GM23338 (cell line): ENCODE results near the gene ZGLP1.

ENCODE experiments used
- CREB1 ChIP-seq: fragments of 250-450 bp; sonication (Bioruptor Pico); IDR thresholded peaks from 2 replicates; pipeline ENCODE4 v1.5.0; 2020; ENCODE audit warnings: low read depth, mild to moderate bottlenecking, moderate library complexity
- CTCF ChIP-seq, 2 experiments: fragments of 200-600 bp in 1 of 2; sonication (generic) in 1 of 2; conservative IDR thresholded peaks; 2 replicates each; pipeline versions ENCODE4 v1.5.1 to v1.6.1; 2016 to 2017; ENCODE audit warnings: antibody characterized with exemption in 2 of 2, low read depth in 2 of 2, mild to moderate bottlenecking in 2 of 2, moderate library complexity in 1 of 2
- EZH2 ChIP-seq: fragments of 200-600 bp; sonication (generic); IDR thresholded peaks from one replicate; pipeline ENCODE4 v1.8.0; 2017; ENCODE audit warnings: antibody characterized with exemption, mild to moderate bottlenecking, low read depth; ENCODE audit not compliant: unreplicated experiment
- EZH2phosphoT487 ChIP-seq: fragments of 200-600 bp; sonication (generic); IDR thresholded peaks from one replicate; pipeline ENCODE4 v1.8.1; 2018; ENCODE audit warnings: antibody characterized with exemption; ENCODE audit not compliant: unreplicated experiment
- JUNB ChIP-seq: IDR thresholded peaks from one replicate; pipeline ENCODE4 v1.6.1; 2016; ENCODE audit warnings: antibody characterized with exemption; ENCODE audit not compliant: unreplicated experiment
- NANOG ChIP-seq: IDR thresholded peaks from 2 replicates; pipeline ENCODE4 v1.6.1; 2016; ENCODE audit warnings: antibody characterized with exemption, borderline replicate concordance
- POLR2AphosphoS5 ChIP-seq: IDR thresholded peaks from 2 replicates; pipeline ENCODE4 v1.6.1; 2016; ENCODE audit warnings: antibody characterized with exemption, low read depth
- STAT1 ChIP-seq: IDR thresholded peaks from one replicate; pipeline ENCODE4 v1.6.1; 2016; ENCODE audit warnings: antibody characterized with exemption; ENCODE audit not compliant: unreplicated experiment
- ZNF114 ChIP-seq: fragments of 250-450 bp; sonication (Bioruptor Pico); IDR thresholded peaks from 2 replicates; pipeline ENCODE4 v1.5.0; 2020; ENCODE audit warnings: mild to moderate bottlenecking, moderate library complexity
- ZNF331 ChIP-seq: fragments of 250-450 bp; sonication (Bioruptor Pico); IDR thresholded peaks from 2 replicates; pipeline ENCODE4 v1.5.0; 2020; ENCODE audit warnings: low read depth, mild to moderate bottlenecking, moderate library complexity
- TF ChIP-seq, protein P1 (sequence below): IDR thresholded peaks from one replicate; pipeline ENCODE4 v1.6.1; 2018; ENCODE audit warnings: antibody characterized with exemption; ENCODE audit not compliant: unreplicated experiment
- TF ChIP-seq, protein P2 (sequence below): IDR thresholded peaks from 2 replicates; pipeline ENCODE4 v1.6.1; 2016; ENCODE audit warnings: antibody characterized with exemption

DNA sequence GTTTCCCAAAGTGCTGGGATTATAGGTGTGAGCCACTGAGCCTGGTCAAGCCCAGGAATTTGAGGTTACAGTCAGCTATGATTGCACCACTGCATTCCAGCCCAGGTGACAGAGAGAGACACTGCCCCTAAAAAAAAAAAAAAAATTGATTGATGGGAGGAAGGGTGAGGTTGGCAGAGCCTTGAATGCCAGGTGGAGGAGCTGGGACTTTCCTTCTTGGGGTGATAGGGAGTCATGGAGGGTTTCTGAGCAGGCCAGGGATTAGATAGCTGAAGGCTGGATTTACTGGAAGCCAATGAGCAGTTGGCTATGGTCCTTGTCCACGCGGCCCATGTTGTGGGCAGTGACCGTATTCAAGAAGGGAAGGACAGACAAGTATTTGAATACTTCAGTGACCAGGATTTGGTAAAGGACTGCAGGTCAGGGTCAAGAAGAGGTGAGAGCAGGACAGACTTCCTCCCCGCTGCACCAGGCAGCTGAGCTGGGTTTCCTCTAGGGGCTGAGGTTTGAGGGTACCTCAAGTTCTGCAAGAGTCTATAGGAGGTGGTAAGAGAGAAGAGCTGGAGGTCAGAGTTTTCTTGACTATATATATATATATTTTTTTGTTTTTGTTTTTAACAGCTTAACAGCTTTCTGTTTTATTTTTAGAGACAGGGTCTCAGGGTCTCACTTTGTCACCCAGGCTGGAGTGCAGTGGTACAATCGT is 29.7 kb downstream of the ZGLP1 start:
- no peak for TF ChIP-seq CTCF (conservative IDR thresholded peaks at IDR 0.05; ENCODE audit: low read depth in 2 of 2)
- no peak for TF ChIP-seq EZH2
- no peak for TF ChIP-seq CREB1 (CRISPR knock-in tag)
- no peak for TF ChIP-seq POLR2AphosphoS5
- no peak for TF ChIP-seq JUNB
- no peak for TF ChIP-seq EZH2phosphoT487
- TF ChIP-seq, protein P1, sequence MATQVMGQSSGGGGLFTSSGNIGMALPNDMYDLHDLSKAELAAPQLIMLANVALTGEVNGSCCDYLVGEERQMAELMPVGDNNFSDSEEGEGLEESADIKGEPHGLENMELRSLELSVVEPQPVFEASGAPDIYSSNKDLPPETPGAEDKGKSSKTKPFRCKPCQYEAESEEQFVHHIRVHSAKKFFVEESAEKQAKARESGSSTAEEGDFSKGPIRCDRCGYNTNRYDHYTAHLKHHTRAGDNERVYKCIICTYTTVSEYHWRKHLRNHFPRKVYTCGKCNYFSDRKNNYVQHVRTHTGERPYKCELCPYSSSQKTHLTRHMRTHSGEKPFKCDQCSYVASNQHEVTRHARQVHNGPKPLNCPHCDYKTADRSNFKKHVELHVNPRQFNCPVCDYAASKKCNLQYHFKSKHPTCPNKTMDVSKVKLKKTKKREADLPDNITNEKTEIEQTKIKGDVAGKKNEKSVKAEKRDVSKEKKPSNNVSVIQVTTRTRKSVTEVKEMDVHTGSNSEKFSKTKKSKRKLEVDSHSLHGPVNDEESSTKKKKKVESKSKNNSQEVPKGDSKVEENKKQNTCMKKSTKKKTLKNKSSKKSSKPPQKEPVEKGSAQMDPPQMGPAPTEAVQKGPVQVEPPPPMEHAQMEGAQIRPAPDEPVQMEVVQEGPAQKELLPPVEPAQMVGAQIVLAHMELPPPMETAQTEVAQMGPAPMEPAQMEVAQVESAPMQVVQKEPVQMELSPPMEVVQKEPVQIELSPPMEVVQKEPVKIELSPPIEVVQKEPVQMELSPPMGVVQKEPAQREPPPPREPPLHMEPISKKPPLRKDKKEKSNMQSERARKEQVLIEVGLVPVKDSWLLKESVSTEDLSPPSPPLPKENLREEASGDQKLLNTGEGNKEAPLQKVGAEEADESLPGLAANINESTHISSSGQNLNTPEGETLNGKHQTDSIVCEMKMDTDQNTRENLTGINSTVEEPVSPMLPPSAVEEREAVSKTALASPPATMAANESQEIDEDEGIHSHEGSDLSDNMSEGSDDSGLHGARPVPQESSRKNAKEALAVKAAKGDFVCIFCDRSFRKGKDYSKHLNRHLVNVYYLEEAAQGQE: no peak
- no peak for TF ChIP-seq NANOG
- TF ChIP-seq ZNF331 (CRISPR knock-in tag): no peak
- TF ChIP-seq STAT1: no peak
- TF ChIP-seq ZNF114 (CRISPR knock-in tag): no peak
- TF ChIP-seq, protein P2, sequence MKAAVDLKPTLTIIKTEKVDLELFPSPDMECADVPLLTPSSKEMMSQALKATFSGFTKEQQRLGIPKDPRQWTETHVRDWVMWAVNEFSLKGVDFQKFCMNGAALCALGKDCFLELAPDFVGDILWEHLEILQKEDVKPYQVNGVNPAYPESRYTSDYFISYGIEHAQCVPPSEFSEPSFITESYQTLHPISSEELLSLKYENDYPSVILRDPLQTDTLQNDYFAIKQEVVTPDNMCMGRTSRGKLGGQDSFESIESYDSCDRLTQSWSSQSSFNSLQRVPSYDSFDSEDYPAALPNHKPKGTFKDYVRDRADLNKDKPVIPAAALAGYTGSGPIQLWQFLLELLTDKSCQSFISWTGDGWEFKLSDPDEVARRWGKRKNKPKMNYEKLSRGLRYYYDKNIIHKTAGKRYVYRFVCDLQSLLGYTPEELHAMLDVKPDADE: no peak
